Natural killer cell treated with Interleukin-12 subunit alpha and Interleukin-12 subunit beta and Interleukin-15 and Interleukin-18, amount 100 ng/mL, for 72 hours (primary cell): Measurements from ENCODE around the gene MDP1. TPM values are rescaled to one million over a fixed set of nuclear protein-coding genes. Genes with fewer than 3 reads are reported as not detected.
A peak's percentile ranks its signal among the peaks of the same experiment; 100 is the strongest.
"Not testable (repeated sequence)": the region's sequence is repeated elsewhere in the genome, so short reads cannot be mapped to it uniquely, and the experiment has no call there.

Source experiments
- ATAC-seq, 2 donors: fragments of 150-1000 bp; cut with Tn5 transposase in 1 of 2; sonication (Bioruptor Pico), chemical (Tn5 transposase) in 1 of 2; 2 replicates each; pipeline ENCODE4 v1.10.0; 2021
- DNase-seq: peaks from one replicate; pipeline ENCODE4 v3.0.0; 2022; ENCODE audit warnings: low spot score
- H3K27ac Mint-ChIP-seq, 2 donors: 1 replicate in 1 of 2; 2 replicates in 1 of 2; pipeline ENCODE4 v1.8.0; 2022; ENCODE audit warnings: mixed read lengths in 2 of 2, mild to moderate bottlenecking in 1 of 2, moderate library complexity in 1 of 2
- H3K27me3 Mint-ChIP-seq, 2 donors: 1 replicate in 1 of 2; 2 replicates in 1 of 2; pipeline ENCODE4 v1.8.0; 2022; ENCODE audit warnings: mixed read lengths in 2 of 2
- H3K36me3 Mint-ChIP-seq: one replicate; pipeline ENCODE4 v1.8.0; 2022; ENCODE audit warnings: mixed read lengths
- H3K4me1 Mint-ChIP-seq, 2 donors: 1 replicate in 1 of 2; 2 replicates in 1 of 2; pipeline ENCODE4 v1.8.0; 2022; ENCODE audit warnings: low read depth in 2 of 2, mixed read lengths in 2 of 2, mild to moderate bottlenecking in 1 of 2
- H3K4me3 Mint-ChIP-seq: one replicate; pipeline ENCODE4 v1.8.0; 2022; ENCODE audit warnings: mixed read lengths
- H3K9me3 Mint-ChIP-seq: 2 replicates; pipeline ENCODE4 v1.8.0; 2022; ENCODE audit warnings: mixed read lengths
- total RNA-seq, 2 donors: library from RNA; stranded (reverse); gene quantifications; one replicate each; pipeline ENCODE4 v1.2.3, GENCODE V29; 2022

MDP1 gene
- total RNA-seq, 2 donors from 2014 or later: 9.1 to 11.3 TPM

DNA sequence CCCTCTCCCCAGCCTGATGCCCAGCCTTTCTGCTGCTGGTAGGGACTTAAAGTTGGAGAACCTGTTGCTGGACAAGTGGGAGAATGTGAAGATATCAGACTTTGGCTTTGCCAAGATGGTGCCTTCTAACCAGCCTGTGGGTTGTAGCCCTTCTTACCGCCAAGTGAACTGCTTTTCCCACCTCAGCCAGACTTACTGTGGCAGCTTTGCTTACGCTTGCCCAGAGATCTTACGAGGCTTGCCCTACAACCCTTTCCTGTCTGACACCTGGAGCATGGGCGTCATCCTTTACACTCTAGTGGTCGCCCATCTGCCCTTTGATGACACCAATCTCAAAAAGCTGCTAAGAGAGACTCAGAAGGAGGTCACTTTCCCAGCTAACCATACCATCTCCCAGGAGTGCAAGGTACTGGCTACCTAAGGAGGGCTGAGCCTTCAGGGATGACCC is 8.7 kb downstream of the MDP1 start:
- Mint-ChIP-seq H3K4me3 (no peak overlapping the region), H3K4me1 (peaks cover 43 to 45% of the 10 kb centered on the region in 2 donors), H3K27me3 (no peaks in the 10 kb centered on the region), H3K9me3 (no peaks in the 10 kb centered on the region), H3K27ac (peak overlapping the region; percentile 23 to 40), H3K36me3 (peaks cover 49% of the 10 kb centered on the region)
- peak in 1 of 2 donors; percentile 60 for ATAC-seq
- no peak for DNase-seq

DNA sequence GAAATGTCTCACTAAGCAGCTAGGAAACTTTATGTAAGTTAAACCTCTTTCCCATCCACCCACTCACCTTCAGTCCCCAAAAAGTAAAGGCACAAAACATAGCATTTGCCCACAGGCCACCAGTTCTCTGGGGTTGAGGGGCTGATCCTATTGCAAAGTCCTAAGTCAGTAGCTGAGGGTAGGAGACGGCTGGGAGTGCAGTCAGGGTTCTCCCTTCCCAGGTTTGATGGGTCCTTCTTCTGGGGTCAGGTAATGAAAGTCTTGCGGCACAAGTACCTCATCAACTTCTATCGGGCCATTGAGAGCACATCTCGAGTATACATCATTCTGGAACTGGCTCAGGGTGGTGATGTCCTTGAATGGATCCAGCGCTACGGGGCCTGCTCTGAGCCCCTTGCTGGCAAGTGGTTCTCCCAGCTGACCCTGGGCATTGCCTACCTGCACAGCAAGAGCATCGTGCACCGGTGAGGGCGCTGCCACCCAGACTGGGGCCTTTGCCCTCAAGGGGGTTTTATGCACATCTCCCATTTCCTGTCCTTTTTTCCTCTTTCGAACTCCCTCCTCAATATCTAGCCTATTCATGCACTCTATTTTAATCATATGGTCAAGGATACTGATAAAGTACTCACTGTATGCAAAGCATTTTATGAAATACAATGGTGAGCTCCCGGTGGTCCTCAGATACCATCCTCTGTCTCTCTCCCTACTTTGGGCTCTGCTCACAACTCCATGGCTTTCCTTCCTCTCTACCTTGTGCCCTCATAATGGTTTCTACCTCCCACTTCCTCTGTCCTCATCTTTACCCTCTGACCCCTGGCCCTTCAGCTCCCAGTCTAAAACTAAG is 9.4 kb downstream of the MDP1 start:
- no peak for ATAC-seq
- Mint-ChIP-seq H3K27me3 (no peaks in the 10 kb centered on the region), H3K36me3 (peaks cover 52% of the 10 kb centered on the region), H3K9me3 (no peaks in the 10 kb centered on the region), H3K27ac (peak overlapping the region; percentile 23 to 40), H3K4me1 (peaks cover 41 to 43% of the 10 kb centered on the region in 2 donors), H3K4me3 (no peak overlapping the region)
- DNase-seq: no peak

- Mint-ChIP-seq H3K36me3 (peaks cover 45% of the 10 kb centered on the region), H3K27me3 (no peaks in the 10 kb centered on the region), H3K4me3 (no peak overlapping the region), H3K4me1 (peaks cover 37 to 40% of the 10 kb centered on the region in 2 donors), H3K9me3 (no peaks in the 10 kb centered on the region), H3K27ac (no peak overlapping the region)
- DNase-seq: no peak
- no peak for ATAC-seq
These were observed 11.4 kb downstream of the MDP1 start for GRCh38 chr14:24204163-24205146.

- not testable (repeated sequence) for H3K27ac Mint-ChIP-seq, H3K27me3 Mint-ChIP-seq, H3K4me3 Mint-ChIP-seq, DNase-seq, ATAC-seq, H3K9me3 Mint-ChIP-seq
- Mint-ChIP-seq H3K4me1 (peaks cover 45 to 51% of the 10 kb centered on the region in 2 donors), H3K36me3 (peaks cover 54% of the 10 kb centered on the region)
These were observed 12.5 kb downstream of the MDP1 start for GRCh38 chr14:24203249-24203886.

DNA sequence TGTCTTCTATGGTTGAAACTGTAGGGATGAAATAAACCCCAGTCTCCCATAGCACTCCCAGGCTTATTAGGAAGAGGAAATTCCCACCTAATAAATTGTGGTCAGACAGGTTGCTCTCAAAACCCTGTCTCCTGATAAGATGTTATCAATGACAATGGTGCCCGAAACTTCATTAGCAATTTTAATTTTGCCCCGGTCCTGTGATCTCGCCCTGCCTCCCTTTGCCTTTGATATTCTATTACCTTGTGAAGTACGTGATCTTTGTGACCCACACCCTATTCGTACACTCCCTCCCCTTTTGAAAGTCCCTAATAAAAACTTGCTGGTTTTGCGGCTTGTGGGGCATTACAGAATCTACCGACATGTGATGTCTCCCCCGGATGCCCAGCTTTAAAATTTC is 13.3 kb downstream of the MDP1 start:
- Mint-ChIP-seq H3K4me1 (peaks cover 41 to 46% of the 10 kb centered on the region in 2 donors), H3K36me3 (peaks cover 55% of the 10 kb centered on the region)
- DNase-seq, H3K9me3 Mint-ChIP-seq, H3K27ac Mint-ChIP-seq, H3K4me3 Mint-ChIP-seq, H3K27me3 Mint-ChIP-seq, ATAC-seq: not testable (repeated sequence)

- ATAC-seq: no peak
- H3K9me3 Mint-ChIP-seq: peaks cover 4% of the 10 kb centered on the region
- H3K4me3 Mint-ChIP-seq: peak overlapping the region; percentile 28
- H3K27ac Mint-ChIP-seq: peak overlapping the region; percentile 24 to 46
- no peak for DNase-seq
- no peaks in the 10 kb centered on the region for H3K27me3 Mint-ChIP-seq
- peaks cover 43 to 50% of the 10 kb centered on the region in 2 donors for H3K4me1 Mint-ChIP-seq
- peaks cover 41% of the 10 kb centered on the region for H3K36me3 Mint-ChIP-seq
These were observed 16.9 kb downstream of the MDP1 start for GRCh38 chr14:24198814-24199524.

DNA sequence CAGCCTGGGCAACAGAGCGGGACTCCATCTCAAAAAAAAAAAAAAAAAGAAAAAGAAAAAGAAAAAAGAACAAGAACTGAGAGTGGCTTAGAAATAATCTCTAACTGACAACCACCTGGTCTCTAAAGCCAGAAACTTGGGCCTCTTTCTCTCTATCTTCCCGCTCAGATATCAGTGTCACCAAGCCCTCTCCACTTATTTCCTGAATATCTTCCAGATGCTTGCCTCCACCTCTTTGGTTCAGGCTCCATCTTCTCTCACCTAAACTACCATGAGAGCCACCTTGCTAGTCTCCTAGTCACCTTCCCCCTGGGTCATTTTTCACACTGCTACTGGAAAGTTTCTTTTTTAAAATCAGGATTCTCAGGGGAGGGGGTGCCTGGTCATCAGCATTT is 18.8 kb downstream of the MDP1 start:
- peaks cover 36% of the 10 kb centered on the region for H3K36me3 Mint-ChIP-seq
- H3K4me1 Mint-ChIP-seq: peaks cover 49 to 54% of the 10 kb centered on the region in 2 donors
- no peak for DNase-seq
- no peak for ATAC-seq
- peak overlapping the region; percentile 93 for H3K4me3 Mint-ChIP-seq
- H3K9me3 Mint-ChIP-seq: peaks cover 4% of the 10 kb centered on the region
- peak overlapping the region; percentile 90 to 93 for H3K27ac Mint-ChIP-seq
- no peaks in the 10 kb centered on the region for H3K27me3 Mint-ChIP-seq

DNA sequence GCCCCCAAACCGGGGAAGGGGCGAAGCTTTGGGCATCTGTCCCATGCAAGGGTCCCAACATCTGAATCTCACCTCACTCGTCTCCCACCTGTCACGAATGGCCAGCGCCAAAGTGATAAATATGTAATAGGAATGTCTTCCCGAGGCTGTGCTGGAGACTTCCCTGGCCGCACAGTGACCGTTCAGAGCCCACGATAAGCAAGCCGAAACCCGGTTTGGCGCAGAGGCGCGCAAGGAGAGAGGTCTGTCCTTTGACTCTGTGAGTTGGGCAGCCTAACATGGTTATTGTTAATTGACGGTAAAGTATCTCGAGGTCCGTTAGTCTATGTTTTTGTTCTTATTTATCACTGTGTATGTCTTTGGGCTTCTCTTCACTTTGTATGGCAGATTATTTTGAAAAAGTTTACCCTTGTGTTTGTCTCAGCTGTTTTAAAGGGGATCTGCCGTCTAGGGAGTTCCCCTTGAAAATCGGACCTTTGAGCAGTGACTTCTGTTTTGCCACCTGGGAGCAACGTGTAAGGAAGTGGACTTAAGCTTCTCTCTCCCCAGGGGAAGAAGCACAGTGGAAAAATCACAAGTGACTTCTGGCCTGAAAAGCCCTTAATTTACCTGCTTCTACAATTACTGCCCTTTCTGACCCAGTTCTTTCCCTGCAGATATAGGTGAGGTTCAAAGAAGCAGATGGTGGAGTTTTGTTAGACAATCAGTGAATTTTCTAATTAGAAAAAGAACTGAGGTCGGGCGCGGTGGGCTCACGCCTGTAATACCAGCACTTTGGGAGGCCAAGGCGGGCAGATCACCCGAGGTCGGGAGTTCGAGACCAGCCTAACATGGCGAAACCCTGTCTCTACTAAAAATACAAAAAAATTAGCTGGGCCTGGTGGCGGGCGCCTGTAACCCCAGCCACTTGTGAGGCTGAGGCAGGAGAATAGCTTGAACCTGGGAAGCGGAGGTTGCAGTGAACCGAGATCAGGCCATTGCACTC is 19.5 kb downstream of the MDP1 start:
- Mint-ChIP-seq H3K4me3 (peak overlapping the region; percentile 93), H3K4me1 (peaks cover 48 to 55% of the 10 kb centered on the region in 2 donors), H3K36me3 (peaks cover 29% of the 10 kb centered on the region), H3K27me3 (no peaks in the 10 kb centered on the region), H3K9me3 (peaks cover 4% of the 10 kb centered on the region), H3K27ac (peak overlapping the region; percentile 90 to 93)
- ATAC-seq: no peak
- no peak for DNase-seq

GRCh38 chr14:24195186-24196070 is 20.4 kb downstream of the MDP1 start, which contains the start of gene TM9SF1:
Gene TM9SF1 (minus strand): TSS chr14:24195441. CDS start chr14:24195019, 422 bp downstream.
- DNase-seq (peak; percentile 93), ATAC-seq (peak; percentile 95)
- Mint-ChIP-seq H3K4me3 (peak within 1 kb of the TSS; percentile 93), H3K4me1 (peaks cover 46 to 52% of the 10 kb centered on the region in 2 donors), H3K27me3 (no peaks in the 10 kb centered on the region), H3K27ac (peak within 1 kb of the TSS; percentile 90 to 93), H3K36me3 (peaks cover 26% of the 10 kb centered on the region), H3K9me3 (peaks cover 4% of the 10 kb centered on the region)

- Mint-ChIP-seq H3K4me1 (peaks cover 50 to 52% of the 10 kb centered on the region in 2 donors), H3K36me3 (peaks cover 26% of the 10 kb centered on the region), H3K27ac (peak overlapping the region; percentile 90 to 93), H3K9me3 (peaks cover 4% of the 10 kb centered on the region), H3K4me3 (peak overlapping the region; percentile 93), H3K27me3 (no peaks in the 10 kb centered on the region)
- no peak for ATAC-seq
- no peak for DNase-seq
These were observed 21.0 kb downstream of the MDP1 start for GRCh38 chr14:24194873-24195185.

- H3K4me3 Mint-ChIP-seq: peak overlapping the region; percentile 93
- H3K36me3 Mint-ChIP-seq: peaks cover 25% of the 10 kb centered on the region
- H3K9me3 Mint-ChIP-seq: peaks cover 4% of the 10 kb centered on the region
- no peak for DNase-seq
- H3K27me3 Mint-ChIP-seq: no peaks in the 10 kb centered on the region
- peak overlapping the region; percentile 90 to 93 for H3K27ac Mint-ChIP-seq
- H3K4me1 Mint-ChIP-seq: peaks cover 48 to 51% of the 10 kb centered on the region in 2 donors
- ATAC-seq: no peak
These were observed 21.5 kb downstream of the MDP1 start for GRCh38 chr14:24194186-24194872.
